ENCODE measurements around the gene ADGRB3.
"Not testable (repeated sequence)": the region's sequence is repeated elsewhere in the genome, so short reads cannot be mapped to it uniquely, and the experiment has no call there.

ADGRB3 gene

GRCh38 chr6:68975064-68975463 is 340.0 kb downstream of the ADGRB3 start:
- DNase-seq, result no peak

DNA sequence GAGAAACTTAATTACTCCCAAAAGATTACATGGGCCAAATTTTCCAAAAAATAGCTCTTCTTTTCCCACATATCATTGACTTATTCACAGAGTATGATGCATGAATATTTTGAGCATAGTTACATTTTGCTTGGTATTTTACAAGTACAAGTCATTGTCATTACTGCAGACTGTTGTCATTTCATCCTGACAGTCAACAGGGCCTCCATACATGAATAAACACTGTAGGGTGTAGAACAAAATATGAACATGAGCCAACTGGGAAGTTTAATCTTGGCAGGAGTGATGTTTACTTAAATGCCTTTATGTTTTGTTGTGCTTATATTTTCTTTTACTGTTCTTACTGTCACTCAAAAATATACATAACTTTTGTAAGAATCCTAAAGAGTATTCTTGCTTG is 340.7 kb downstream of the ADGRB3 start:
- no peak for DNase-seq

- DNase-seq, result no peak
Measured at GRCh38 chr6:68976260-68976659, 341.2 kb downstream of the ADGRB3 start.

- DNase-seq, result no peak
Measured at GRCh38 chr6:68978411-68978810, 343.3 kb downstream of the ADGRB3 start.

DNA sequence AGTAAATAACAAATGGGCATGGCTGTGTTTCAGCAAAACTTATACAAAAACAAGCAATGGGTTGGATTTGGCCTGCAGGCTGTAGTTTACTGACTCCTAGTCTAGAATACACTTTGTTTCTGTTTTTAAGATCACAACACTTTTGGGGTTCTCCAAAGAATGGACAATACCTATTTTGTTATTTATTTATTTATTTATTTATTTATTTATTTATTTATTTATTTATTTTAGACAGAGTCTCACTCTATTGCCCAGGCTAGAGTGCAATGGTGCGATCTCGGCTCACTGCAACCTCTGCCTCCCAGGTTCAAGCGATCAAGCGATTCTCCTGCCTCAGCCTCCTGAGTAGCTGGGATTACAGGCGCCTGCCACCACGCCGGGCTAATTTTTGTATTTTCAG is 346.6 kb downstream of the ADGRB3 start:
- DNase-seq, result not testable (repeated sequence)

GRCh38 chr6:68988698-68989097 is 353.6 kb downstream of the ADGRB3 start:
- DNase-seq, result no peak

- no peak for DNase-seq
Measured at GRCh38 chr6:68990317-68990716, 355.2 kb downstream of the ADGRB3 start.

- no peak for DNase-seq
Measured at GRCh38 chr6:68993911-68994310, 358.8 kb downstream of the ADGRB3 start.

GRCh38 chr6:68994521-68994920 is 359.4 kb downstream of the ADGRB3 start:
- no peak for DNase-seq

- DNase-seq, result no peak
Measured at GRCh38 chr6:69005199-69005598, 370.1 kb downstream of the ADGRB3 start.

DNA sequence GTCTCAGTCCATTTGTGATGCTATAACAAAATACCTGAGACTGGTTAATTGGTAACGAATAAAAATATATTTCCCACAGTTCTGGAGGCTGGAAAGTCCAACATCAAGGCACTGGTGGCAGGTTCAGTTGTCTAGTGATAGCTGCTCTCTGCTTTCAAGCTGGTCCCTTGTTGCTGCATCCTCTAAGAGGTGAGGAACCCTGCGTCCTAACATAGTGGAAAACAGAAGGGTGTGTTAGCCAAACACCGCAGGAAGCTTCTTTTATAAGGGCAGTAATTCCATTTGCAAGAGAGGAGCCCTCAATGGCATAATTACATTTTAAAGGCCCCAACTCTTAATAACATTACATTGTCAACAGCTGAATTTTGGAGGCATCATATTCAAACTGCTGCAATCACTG is 372.7 kb downstream of the ADGRB3 start:
- no peak for DNase-seq

GRCh38 chr6:69012211-69012610 is 377.1 kb downstream of the ADGRB3 start:
- no peak for DNase-seq

- no peak for DNase-seq
Measured at GRCh38 chr6:69012876-69013275, 377.8 kb downstream of the ADGRB3 start.

DNA sequence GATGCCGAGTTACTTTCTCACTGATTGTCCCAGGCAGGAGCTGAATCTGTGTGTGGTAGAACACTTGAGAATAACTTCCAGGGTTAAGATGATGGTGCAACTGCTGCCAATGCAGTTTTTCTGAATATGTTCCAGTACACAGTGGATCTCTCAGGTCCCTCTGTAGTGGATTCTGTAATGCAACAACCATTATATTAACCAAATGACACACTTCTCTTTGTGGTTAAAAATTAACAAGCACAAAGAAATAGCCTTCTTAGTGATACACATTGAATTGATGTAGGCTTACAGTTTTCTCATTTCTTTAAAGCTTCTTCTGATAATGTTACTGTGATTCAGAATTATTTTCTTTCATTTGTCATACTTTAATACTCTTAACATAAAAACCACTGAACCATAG is 383.8 kb downstream of the ADGRB3 start:
- no peak for DNase-seq

DNA sequence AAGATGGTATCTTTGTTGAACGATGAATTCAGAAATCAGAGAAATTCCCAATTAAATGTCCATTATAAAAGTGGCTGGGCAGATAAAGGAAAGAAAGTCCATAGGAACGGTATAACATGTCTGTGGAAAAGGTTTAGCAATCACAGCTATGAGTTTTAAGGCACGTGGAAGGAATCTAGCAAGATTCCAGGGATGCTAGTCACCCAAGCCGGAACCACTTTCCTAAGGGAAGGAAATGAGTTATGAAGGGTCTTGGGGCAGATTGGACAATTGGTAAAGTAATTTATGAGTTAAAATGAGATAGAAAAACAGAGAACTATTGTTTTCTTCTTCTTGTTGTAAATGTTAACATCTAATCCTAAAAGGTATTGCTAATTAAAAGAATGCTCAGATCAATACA is 384.8 kb downstream of the ADGRB3 start:
- no peak for DNase-seq

- DNase-seq, result no peak
Measured at GRCh38 chr6:69022993-69023392, 387.9 kb downstream of the ADGRB3 start.

- DNase-seq, result no peak
Measured at GRCh38 chr6:69026243-69026642, 391.2 kb downstream of the ADGRB3 start.

- DNase-seq, result no peak
Measured at GRCh38 chr6:69026715-69027114, 391.6 kb downstream of the ADGRB3 start.

- DNase-seq, result no peak
Measured at GRCh38 chr6:69027861-69028260, 392.8 kb downstream of the ADGRB3 start.

DNA sequence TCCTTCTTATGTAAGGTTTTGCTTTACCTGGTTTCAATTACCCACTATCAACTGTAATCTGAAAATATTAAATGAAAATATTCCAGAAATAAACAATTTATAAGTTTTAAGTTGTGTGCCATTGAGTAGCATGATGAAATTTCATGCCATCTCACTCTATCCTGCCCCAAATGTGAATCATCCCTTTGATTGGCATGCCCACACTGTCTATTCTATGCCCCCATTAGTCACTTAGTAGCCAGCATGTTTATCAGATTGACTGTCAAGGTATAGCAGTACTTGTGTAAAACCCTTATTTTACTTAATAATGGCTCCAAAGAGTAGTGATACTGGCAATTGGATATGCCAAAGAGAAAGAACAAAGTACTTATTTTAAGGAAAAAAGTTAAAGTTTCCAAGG is 403.8 kb downstream of the ADGRB3 start:
- no peak for DNase-seq

GRCh38 chr6:69042297-69042696 is 407.2 kb downstream of the ADGRB3 start:
- DNase-seq, result no peak

- DNase-seq, result no peak
Measured at GRCh38 chr6:69044534-69044933, 409.5 kb downstream of the ADGRB3 start.

DNA sequence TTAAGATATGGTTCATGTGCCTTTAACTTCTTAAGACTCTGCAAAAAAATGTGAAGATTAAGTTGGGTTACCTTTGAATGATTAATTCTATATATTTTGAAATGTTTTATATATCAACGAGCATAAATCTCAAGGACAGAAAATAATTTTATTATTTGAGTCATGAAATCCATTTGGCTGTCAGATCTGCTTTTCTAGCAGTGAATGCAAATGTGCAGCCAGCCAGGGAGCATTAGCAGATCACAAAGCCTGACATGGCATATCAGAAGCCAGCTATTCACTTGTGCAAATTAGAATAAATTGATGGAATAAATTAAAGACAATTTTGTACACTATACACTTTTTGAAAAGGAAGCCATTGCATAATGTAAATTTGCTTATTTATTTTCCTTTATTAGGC is 424.3 kb downstream of the ADGRB3 start:
- no peak for DNase-seq

- no peak for DNase-seq
Measured at GRCh38 chr6:69061066-69061465, 426.0 kb downstream of the ADGRB3 start.

DNA sequence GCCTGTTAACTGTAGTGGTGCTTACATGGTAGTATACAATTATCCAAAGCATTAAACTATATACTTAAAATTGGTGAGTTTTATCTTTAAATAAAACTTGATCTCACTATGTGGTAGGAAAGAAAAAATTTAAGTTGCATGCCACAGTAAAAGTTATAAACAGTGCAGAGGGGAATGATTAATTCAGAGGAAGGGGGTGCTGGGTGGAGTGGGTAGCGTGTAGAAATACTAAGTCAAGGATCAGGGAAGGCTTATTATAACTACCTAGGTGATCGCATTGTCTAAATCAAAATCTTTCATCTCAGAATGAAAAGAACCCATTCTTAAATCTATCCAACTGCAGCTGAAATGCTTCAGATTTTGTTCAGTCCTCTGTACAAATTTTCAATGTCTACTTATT is 428.3 kb downstream of the ADGRB3 start:
- DNase-seq, result no peak

- no peak for DNase-seq
Measured at GRCh38 chr6:69064226-69064625, 429.1 kb downstream of the ADGRB3 start.
